Measurements from ENCODE around the gene COLEC12. TPM values are rescaled to one million over a fixed set of nuclear protein-coding genes. Genes with fewer than 3 reads are reported as not detected.

Gene COLEC12
- total RNA-seq, 1 experiment from 2014 or later, result 0.03 TPM

DNA sequence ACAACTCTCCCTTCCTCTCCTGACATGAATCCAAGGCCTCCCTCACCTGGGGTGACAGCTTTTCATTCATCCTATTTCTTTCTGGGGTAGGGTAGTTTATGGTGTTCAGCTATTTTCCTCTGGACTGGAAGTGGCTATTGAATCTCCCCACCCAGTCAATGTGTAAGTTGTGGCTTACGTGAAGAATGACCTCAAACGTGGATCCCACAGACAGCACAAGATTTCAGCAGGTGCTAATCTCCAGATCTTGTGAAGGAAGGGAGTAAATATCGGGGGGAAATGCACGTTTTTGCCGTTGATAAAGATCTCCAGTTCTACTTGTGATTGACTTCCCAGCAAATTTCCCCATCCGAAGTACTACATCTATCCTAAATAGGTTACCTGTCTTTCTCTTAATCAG lies 161.3 kb downstream of the COLEC12 start:
- Histone ChIP-seq H3K4me3 (ENCODE audit: low read depth in 2 of 2, low read length in 2 of 2) (no peak overlapping the region), H3K36me3 (ENCODE audit: control insufficient read depth, insufficient read depth, low read length) (no peaks in the 10 kb centered on the region), H3K27me3 (ENCODE audit: control insufficient read depth, insufficient read depth, low read length) (peaks cover 3% of the 10 kb centered on the region; the same call in 1 of the 2 replicates), H3K4me1 (ENCODE audit: control insufficient read depth, insufficient read depth, low read length) (no peaks in the 10 kb centered on the region), H3K27ac (ENCODE audit: low read length) (no peak overlapping the region), H3K9me3 (ENCODE audit: control insufficient read depth, insufficient read depth, low read depth, low read length) (no peaks in the 10 kb centered on the region)
- in situ Hi-C loops (cut with HindIII; ENCODE audit: low pct_unique_long_range_greater_than_20kb, low sequenced_read_pairs) (no loop called here), intact Hi-C loops (cut with micrococcal nuclease; ENCODE audit: unreplicated experiment) (no loop called here)
- DNase-seq (ENCODE audit: low read depth, low spot score) (no peak), ATAC-seq (no peak)
- ChIA-PET CTCF (no interaction called here), POLR2A (no interaction called here)
- TF ChIP-seq SIN3A (IDR thresholded peaks at IDR 0.05; ENCODE audit: borderline replicate concordance, insufficient read depth, low read depth, low read length) (no peak), REST (IDR thresholded peaks at IDR 0.05; ENCODE audit: insufficient read depth in 1 of 2, low read depth in 2 of 2, low read length in 1 of 2) (no peak), TCF7L2 (IDR thresholded peaks at IDR 0.05; ENCODE audit: low read depth, low read length) (no peak), POLR2AphosphoS5 (IDR thresholded peaks at IDR 0.05; ENCODE audit: low read depth, low read length) (no peak), CTCF (IDR thresholded peaks at IDR 0.05) (no peak)
- BruUV-seq (replicated peaks), result no TSS peak

- ChIA-PET CTCF (interaction anchor here (0.6 kb wide), 1 partner anchor 176 kb away, joined by 4 read pairs; no protein-coding TSS in a partner anchor), POLR2A (no interaction called here)
- H3K4me3 ChIP-seq (ENCODE audit: low read depth in 2 of 2, low read length in 2 of 2), result no peak overlapping the region
- H3K36me3 ChIP-seq (ENCODE audit: control insufficient read depth, insufficient read depth, low read length), result no peaks in the 10 kb centered on the region
- intact Hi-C loops (cut with micrococcal nuclease; ENCODE audit: unreplicated experiment), result no loop called here
- no TSS peak for BruUV-seq (replicated peaks)
- in situ Hi-C loops (cut with HindIII; ENCODE audit: low pct_unique_long_range_greater_than_20kb, low sequenced_read_pairs), result no loop called here
- no peaks in the 10 kb centered on the region for H3K4me1 ChIP-seq (ENCODE audit: control insufficient read depth, insufficient read depth, low read length)
- no peak overlapping the region for H3K27ac ChIP-seq (ENCODE audit: low read length)
- DNase-seq (ENCODE audit: low read depth, low spot score), result no peak
- ATAC-seq, result no peak
- H3K9me3 ChIP-seq (ENCODE audit: control insufficient read depth, insufficient read depth, low read depth, low read length), result no peaks in the 10 kb centered on the region
- no peaks in the 10 kb centered on the region for H3K27me3 ChIP-seq (ENCODE audit: control insufficient read depth, insufficient read depth, low read length)
- TF ChIP-seq CTCF (IDR thresholded peaks at IDR 0.05), result no peak
- TF ChIP-seq REST (IDR thresholded peaks at IDR 0.05; ENCODE audit: insufficient read depth in 1 of 2, low read depth in 2 of 2, low read length in 1 of 2), result no peak
- no peak for TF ChIP-seq SIN3A (IDR thresholded peaks at IDR 0.05; ENCODE audit: borderline replicate concordance, insufficient read depth, low read depth, low read length)
- TF ChIP-seq TCF7L2 (IDR thresholded peaks at IDR 0.05; ENCODE audit: low read depth, low read length), result no peak
- TF ChIP-seq POLR2AphosphoS5 (IDR thresholded peaks at IDR 0.05; ENCODE audit: low read depth, low read length), result no peak
Observed at GRCh38 chr18:336713-337112, 163.8 kb downstream of the COLEC12 start.

All from Panc1 (cell line).